K562 (cell line): ENCODE data around the gene RNF213. TPM values are rescaled to one million over a fixed set of nuclear protein-coding genes. Genes with fewer than 3 reads are reported as not detected.

Source experiments
- DMBX1 ChIP-seq: fragments of 250-450 bp; sonication (Bioruptor Pico); IDR thresholded peaks from 2 replicates; pipeline ENCODE4 v1.8.0; 2022; ENCODE audit warnings: inconsistent platforms, mild to moderate bottlenecking, moderate library complexity, borderline replicate concordance
- EGR1 ChIP-seq: fragments of 450-650 bp; conservative IDR thresholded peaks from 2 replicates; pipeline ENCODE4 v1.6.1; 2017; ENCODE audit warnings: mild to moderate bottlenecking
- EP400 ChIP-seq: fragments of 450-650 bp; IDR thresholded peaks from 2 replicates; pipeline ENCODE4 v1.6.1; 2017; ENCODE audit warnings: antibody characterized with exemption, mild to moderate bottlenecking, moderate library complexity
- FOXK2 ChIP-seq, 2 experiments: fragments of 450-650 bp; IDR thresholded peaks in 1 of 2; conservative IDR thresholded peaks in 1 of 2; 2 replicates each; pipeline ENCODE4 v1.6.1; 2016; ENCODE audit warnings: low read depth in 2 of 2, mild to moderate bottlenecking in 1 of 2
- GATAD2B ChIP-seq: fragments of 450-650 bp; IDR thresholded peaks from 2 replicates; pipeline ENCODE4 v1.6.1; 2017; ENCODE audit warnings: mild to moderate bottlenecking, borderline replicate concordance
- HCFC1 ChIP-seq: IDR thresholded peaks from 2 replicates; pipeline ENCODE4 v1.6.1; 2012; ENCODE audit warnings: low read depth, low read length, improper control_type of control experiment
- HMG20B ChIP-seq: fragments of 250-450 bp; sonication (Bioruptor Pico); IDR thresholded peaks from 2 replicates; pipeline ENCODE4 v1.5.0; 2021; ENCODE audit warnings: mild to moderate bottlenecking
- KDM5B ChIP-seq: fragments of 200-600 bp; sonication (generic); IDR thresholded peaks from 2 replicates; pipeline ENCODE4 v1.6.1; 2012; ENCODE audit warnings: low read depth, mild to moderate bottlenecking, moderate library complexity, low read length, control low read depth, inconsistent platforms; ENCODE audit not compliant: insufficient replicate concordance
- KLF16 ChIP-seq: IDR thresholded peaks from 2 replicates; pipeline ENCODE4 v1.6.1; 2016; ENCODE audit warnings: antibody characterized with exemption
- MYNN ChIP-seq, 2 experiments: sonication (generic); formaldehyde crosslinking in 1 of 2; IDR thresholded peaks; 2 replicates each; pipeline versions ENCODE4 v1.5.0 to v1.6.1; 2016 to 2020; ENCODE audit warnings: antibody characterized with exemption in 1 of 2, missing genetic modification reagents in 1 of 2
- PHF21A ChIP-seq: fragments of 450-650 bp; IDR thresholded peaks from 2 replicates; pipeline ENCODE4 v1.6.1; 2017; ENCODE audit warnings: low read depth, borderline replicate concordance
- SPI1 ChIP-seq: IDR thresholded peaks from 2 replicates; pipeline ENCODE4 v1.6.1; 2011; ENCODE audit warnings: low read depth, low read length, control low read depth, borderline replicate concordance
- SUPT5H ChIP-seq: fragments of 450-650 bp; IDR thresholded peaks from 2 replicates; pipeline ENCODE4 v1.6.1; 2016
- TAF9B ChIP-seq: fragments of 450-650 bp; IDR thresholded peaks from 2 replicates; pipeline ENCODE4 v1.6.1; 2018; ENCODE audit warnings: mild to moderate bottlenecking; ENCODE audit not compliant: partially characterized antibody
- VEZF1 ChIP-seq: fragments of 200-800 bp; sonication (Bioruptor generic); IDR thresholded peaks from 2 replicates; pipeline ENCODE4 v1.6.1; 2017; ENCODE audit warnings: missing genetic modification characterization, missing compliant biosample characterization
- ZEB2 ChIP-seq: fragments of 450-650 bp; IDR thresholded peaks from 2 replicates; pipeline ENCODE4 v1.6.1; 2016
- ZNF165 ChIP-seq: fragments of 250-450 bp; sonication (Bioruptor Pico); IDR thresholded peaks from 2 replicates; pipeline ENCODE4 v1.4.0; 2020; ENCODE audit warnings: borderline replicate concordance
- ZNF436 ChIP-seq: fragments of 250-450, 450-650 bp; sonication (Bioruptor Pico); formaldehyde crosslinking; IDR thresholded peaks from 2 replicates; pipeline ENCODE4 v1.7.0; 2020; ENCODE audit warnings: mild to moderate bottlenecking
- ZNF584 ChIP-seq: fragments of 200-800 bp; sonication (Bioruptor generic); IDR thresholded peaks from 2 replicates; pipeline ENCODE4 v1.6.1; 2016; ENCODE audit warnings: low read depth, mild to moderate bottlenecking, missing genetic modification characterization, missing compliant biosample characterization
- ZNF740 ChIP-seq, 3 experiments: fragments of 200-800 bp in 1 of 3; sonication (Bioruptor generic) in 1 of 3; sonication (generic) in 1 of 3; formaldehyde crosslinking in 1 of 3; IDR thresholded peaks; 2 replicates each; pipeline versions ENCODE4 v1.6.1 to v1.8.0; 2016 to 2022; ENCODE audit warnings: mild to moderate bottlenecking in 2 of 3, missing compliant biosample characterization in 2 of 3, missing genetic modification characterization in 2 of 3, missing genetic modification reagents in 1 of 3
- ZNF764 ChIP-seq: fragments of 250-450 bp; sonication (Bioruptor Pico); IDR thresholded peaks from 2 replicates; pipeline ENCODE4 v1.4.0; 2020; ENCODE audit warnings: low read depth, mild to moderate bottlenecking, moderate library complexity
- polyA plus RNA-seq, 8 experiments: library from polyadenylated mRNA; depleted of rRNA in 4 of 8; stranded (reverse) in 5 of 8; unstranded in 3 of 8; fragments of >200 nt; fragmentation: Nextera tagmentation in 2 of 8; fragmentation: Illumina TruSeq in 1 of 8; extraction: Ambion mirVana in 2 of 8; extraction: Trizol in 1 of 8; gene quantifications; 2 replicates each; pipeline versions ENCODE4 v1.2.1 to v1.2.3, GENCODE V29; 2011 to 2014; ENCODE audit warnings: inconsistent platforms in 1 of 8, missing spikeins in 1 of 8
- total RNA-seq, 7 experiments: library from RNA; depleted of rRNA in 6 of 7; stranded (reverse); fragments of >200 nt in 6 of 7; fragmentation: Illumina TruSeq in 2 of 7; extraction: Trizol in 2 of 7; gene quantifications; 2 replicates each; pipeline versions ENCODE4 v1.2.1 to v1.2.3, GENCODE V29; 2011 to 2021; ENCODE audit warnings: low replicate concordance in 1 of 7
- TF ChIP-seq, protein P1 (sequence below): fragments of 250-450 bp; sonication (Bioruptor Pico); IDR thresholded peaks from 2 replicates; pipeline ENCODE4 v1.4.0; 2020

Gene RNF213
- total and polyA plus RNA-seq, 9 of the 15 experiments (the other 6 are each of a cell fraction or from before 2014, with no cell fraction given) = 5.3 to 33.6 (median 17.9) TPM

- TF ChIP-seq ZNF740 (CRISPR knock-in tag; IDR thresholded peaks at IDR 0.05) = peak; percentile 86
- TF ChIP-seq ZNF740 (tag; IDR thresholded peaks at IDR 0.05) = no peak
- TF ChIP-seq ZNF764 (CRISPR knock-in tag) = no peak
- no peak for TF ChIP-seq MYNN (IDR thresholded peaks at IDR 0.05)
- no peak for TF ChIP-seq MYNN (CRISPR knock-in tag; IDR thresholded peaks at IDR 0.05)
- TF ChIP-seq FOXK2 (conservative IDR thresholded peaks at IDR 0.05 in 1 of 2, IDR thresholded peaks at IDR 0.05 in 1 of 2; ENCODE audit: low read depth in 2 of 2) = 0 out of 4 replicates have a peak, but pooled peaks of 1 of the 2 experiments have one; percentile 35
- TF ChIP-seq DMBX1 (CRISPR knock-in tag) = no peak
- TF ChIP-seq SPI1 = peak; percentile 86
- TF ChIP-seq SUPT5H = no peak
- TF ChIP-seq HMG20B (CRISPR knock-in tag) = no peak
- no peak for TF ChIP-seq GATAD2B
- TF ChIP-seq ZEB2 = peak; percentile 64; the same call in 1 of the 2 replicates
- 0 out of 2 replicates have a peak, but pooled peaks have one; percentile 18 for TF ChIP-seq HCFC1
- TF ChIP-seq EP400 = peak; percentile 33; the same call in 1 of the 2 replicates
- TF ChIP-seq KLF16 = peak; percentile 46
- TF ChIP-seq ZNF584 (CRISPR knock-in tag) = no peak
- TF ChIP-seq EGR1 = peak; percentile 69
- TF ChIP-seq ZNF165 = no peak
- no peak; the same call in 1 of the 2 replicates for TF ChIP-seq VEZF1 (CRISPR knock-in tag)
- TF ChIP-seq, protein P1, sequence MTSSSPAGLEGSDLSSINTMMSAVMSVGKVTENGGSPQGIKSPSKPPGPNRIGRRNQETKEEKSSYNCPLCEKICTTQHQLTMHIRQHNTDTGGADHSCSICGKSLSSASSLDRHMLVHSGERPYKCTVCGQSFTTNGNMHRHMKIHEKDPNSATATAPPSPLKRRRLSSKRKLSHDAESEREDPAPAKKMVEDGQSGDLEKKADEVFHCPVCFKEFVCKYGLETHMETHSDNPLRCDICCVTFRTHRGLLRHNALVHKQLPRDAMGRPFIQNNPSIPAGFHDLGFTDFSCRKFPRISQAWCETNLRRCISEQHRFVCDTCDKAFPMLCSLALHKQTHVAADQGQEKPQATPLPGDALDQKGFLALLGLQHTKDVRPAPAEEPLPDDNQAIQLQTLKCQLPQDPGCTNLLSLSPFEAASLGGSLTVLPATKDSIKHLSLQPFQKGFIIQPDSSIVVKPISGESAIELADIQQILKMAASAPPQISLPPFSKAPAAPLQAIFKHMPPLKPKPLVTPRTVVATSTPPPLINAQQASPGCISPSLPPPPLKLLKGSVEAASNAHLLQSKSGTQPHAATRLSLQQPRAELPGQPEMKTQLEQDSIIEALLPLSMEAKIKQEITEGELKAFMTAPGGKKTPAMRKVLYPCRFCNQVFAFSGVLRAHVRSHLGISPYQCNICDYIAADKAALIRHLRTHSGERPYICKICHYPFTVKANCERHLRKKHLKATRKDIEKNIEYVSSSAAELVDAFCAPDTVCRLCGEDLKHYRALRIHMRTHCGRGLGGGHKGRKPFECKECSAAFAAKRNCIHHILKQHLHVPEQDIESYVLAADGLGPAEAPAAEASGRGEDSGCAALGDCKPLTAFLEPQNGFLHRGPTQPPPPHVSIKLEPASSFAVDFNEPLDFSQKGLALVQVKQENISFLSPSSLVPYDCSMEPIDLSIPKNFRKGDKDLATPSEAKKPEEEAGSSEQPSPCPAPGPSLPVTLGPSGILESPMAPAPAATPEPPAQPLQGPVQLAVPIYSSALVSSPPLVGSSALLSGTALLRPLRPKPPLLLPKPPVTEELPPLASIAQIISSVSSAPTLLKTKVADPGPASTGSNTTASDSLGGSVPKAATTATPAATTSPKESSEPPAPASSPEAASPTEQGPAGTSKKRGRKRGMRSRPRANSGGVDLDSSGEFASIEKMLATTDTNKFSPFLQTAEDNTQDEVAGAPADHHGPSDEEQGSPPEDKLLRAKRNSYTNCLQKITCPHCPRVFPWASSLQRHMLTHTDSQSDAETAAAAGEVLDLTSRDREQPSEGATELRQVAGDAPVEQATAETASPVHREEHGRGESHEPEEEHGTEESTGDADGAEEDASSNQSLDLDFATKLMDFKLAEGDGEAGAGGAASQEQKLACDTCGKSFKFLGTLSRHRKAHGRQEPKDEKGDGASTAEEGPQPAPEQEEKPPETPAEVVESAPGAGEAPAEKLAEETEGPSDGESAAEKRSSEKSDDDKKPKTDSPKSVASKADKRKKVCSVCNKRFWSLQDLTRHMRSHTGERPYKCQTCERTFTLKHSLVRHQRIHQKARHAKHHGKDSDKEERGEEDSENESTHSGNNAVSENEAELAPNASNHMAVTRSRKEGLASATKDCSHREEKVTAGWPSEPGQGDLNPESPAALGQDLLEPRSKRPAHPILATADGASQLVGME = no peak
- peak; percentile 25 for TF ChIP-seq TAF9B
- no peak for TF ChIP-seq ZNF436
- TF ChIP-seq KDM5B = no peak
- 0 out of 2 replicates have a peak, but pooled peaks have one; percentile 29 for TF ChIP-seq PHF21A
Measured at GRCh38 chr17:80284631-80285030, 24.0 kb downstream of the RNF213 start (continued).
